GM23248 (cell line): Measurements from ENCODE around the gene SPRR4.

ENCODE experiments used
- EZH2 ChIP-seq: fragments of 200-600 bp; sonication (generic); IDR thresholded peaks from 2 replicates; pipeline ENCODE4 v1.6.1; 2018; ENCODE audit warnings: antibody characterized with exemption, mild to moderate bottlenecking; ENCODE audit not compliant: insufficient read depth, poor library complexity, severe bottlenecking
- EZH2phosphoT487 ChIP-seq: fragments of 200-600 bp; sonication (generic); IDR thresholded peaks from 2 replicates; pipeline ENCODE4 v1.6.1; 2018; ENCODE audit warnings: antibody characterized with exemption, moderate library complexity, mild to moderate bottlenecking, low read depth; ENCODE audit not compliant: insufficient read depth

DNA sequence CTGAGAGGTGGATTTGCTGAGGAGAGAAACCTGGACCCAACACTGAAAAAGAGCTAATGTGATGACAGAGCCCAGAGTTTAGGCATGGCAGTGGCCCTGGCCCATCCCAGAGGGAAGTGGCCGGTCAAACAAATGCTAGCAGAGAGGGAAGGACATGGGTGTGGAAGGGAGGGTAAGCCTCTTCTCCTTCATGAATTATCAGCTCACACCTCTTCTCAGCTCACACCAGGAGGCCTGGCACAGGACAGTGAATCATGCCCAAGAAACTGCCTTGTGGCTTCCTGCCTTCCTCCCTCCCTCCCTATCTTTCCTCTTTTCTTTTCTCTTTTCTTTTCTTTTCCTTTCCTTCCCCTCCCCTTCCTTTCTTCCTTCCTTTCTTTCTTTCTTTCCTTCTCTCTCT lies 29.8 kb downstream of the SPRR4 start:
- TF ChIP-seq EZH2phosphoT487 (no peak), EZH2 (no peak)
